H1 (cell line): ENCODE data around the gene DRD5. TPM values are rescaled to one million over a fixed set of nuclear protein-coding genes. Genes with fewer than 3 reads are reported as not detected.

Source experiments
- CTCF ChIA-PET: fragments of 300-600 bp; sonication (Branson Sonifier 250); formaldehyde crosslinking; loops from one replicate; lab custom pipeline; 2021; ENCODE audit not compliant: partially characterized antibody; lab: Charles Lee
- POLR2A ChIA-PET: fragments of 300-600 bp; sonication (Branson Sonifier 250); formaldehyde crosslinking; loops from one replicate; lab custom pipeline; 2021; ENCODE audit warnings: inconsistent platforms; ENCODE audit not compliant: partially characterized antibody; lab: Charles Lee
- DNase-seq, 2 experiments: peaks; one replicate each; pipeline versions ENCODE4 v3.0.0 to v3.0.0-alpha.2; 2010 to 2022; ENCODE audit warnings: low spot score in 2 of 2, low read depth in 1 of 2, mixed read lengths in 1 of 2
- FAIRE-seq: peaks from 2 replicates; lab custom pipeline; 2011; peaks lifted over from hg19 to GRCh38; lab: Jason Lieb, UNC
- H2AFZ ChIP-seq: 2 replicates; pipeline ENCODE4 v1.8.1; 2012; ENCODE audit warnings: low read length, inconsistent platforms
- H2AK5ac ChIP-seq: 2 replicates; pipeline ENCODE4 v1.6.1; 2013; ENCODE audit warnings: low read depth, low read length
- H2BK120ac ChIP-seq: replicated peaks from 2 replicates; pipeline ENCODE3; 2013; ENCODE audit warnings: low read depth, low read length, inconsistent platforms
- H2BK12ac ChIP-seq: 2 replicates; pipeline ENCODE4 v1.6.1; 2013; ENCODE audit warnings: low read depth, low read length
- H2BK15ac ChIP-seq: 2 replicates; pipeline ENCODE4 v1.6.1; 2013; ENCODE audit warnings: low read length
- H2BK20ac ChIP-seq: 2 replicates; pipeline ENCODE4 v1.6.1; 2013; ENCODE audit warnings: low read length
- H2BK5ac ChIP-seq: 2 replicates; pipeline ENCODE4 v1.6.1; 2013; ENCODE audit warnings: low read depth, low read length
- H3K14ac ChIP-seq: 2 replicates; pipeline ENCODE4 v1.6.1; 2013; ENCODE audit warnings: inconsistent platforms; ENCODE audit not compliant: insufficient read length
- H3K18ac ChIP-seq: 2 replicates; pipeline ENCODE4 v1.6.1; 2013; ENCODE audit warnings: low read length; ENCODE audit errors: extremely low read depth
- H3K23ac ChIP-seq: 2 replicates; pipeline ENCODE4 v1.6.1; 2013; ENCODE audit warnings: inconsistent platforms; ENCODE audit not compliant: insufficient read length
- H3K23me2 ChIP-seq: 2 replicates; pipeline ENCODE4 v1.6.1; 2013; ENCODE audit warnings: low read depth, low read length
- H3K27ac ChIP-seq: 2 replicates; pipeline ENCODE4 v1.6.1; 2011; ENCODE audit warnings: low read depth, low read length, inconsistent platforms
- H3K27me3 ChIP-seq, 4 experiments: replicated peaks in 1 of 4; 1 replicate in 1 of 4; 2 replicates in 3 of 4; pipeline versions ENCODE4 v1.6.1 to v1.8.1; 2011 to 2013; ENCODE audit warnings: low read length in 3 of 4, mild to moderate bottlenecking in 3 of 4, inconsistent platforms in 2 of 4, mixed read lengths in 2 of 4, moderate library complexity in 1 of 4; ENCODE audit not compliant: control insufficient read depth in 3 of 4, insufficient read depth in 3 of 4; ENCODE audit errors: extremely low read depth in 1 of 4
- H3K36me3 ChIP-seq, 4 experiments: 2 replicates each; pipeline versions ENCODE4 v1.6.1 to v1.8.1; 2011 to 2013; ENCODE audit warnings: mild to moderate bottlenecking in 4 of 4, low read length in 3 of 4, moderate library complexity in 2 of 4, control low read depth in 1 of 4, inconsistent platforms in 1 of 4; ENCODE audit not compliant: insufficient read depth in 4 of 4, control insufficient read depth in 2 of 4
- H3K4ac ChIP-seq: replicated peaks from 2 replicates; pipeline ENCODE3; 2013; ENCODE audit warnings: low read length, low read depth, mixed read lengths, inconsistent platforms; ENCODE audit not compliant: insufficient read length
- H3K4me1 ChIP-seq, 4 experiments: replicated peaks in 1 of 4; 1 replicate in 1 of 4; 2 replicates in 3 of 4; pipeline versions ENCODE4 v1.6.1 to v1.8.1; 2011 to 2013; ENCODE audit warnings: low read length in 3 of 4, inconsistent platforms in 2 of 4, mixed read lengths in 1 of 4; ENCODE audit not compliant: insufficient read depth in 4 of 4, control insufficient read depth in 3 of 4
- H3K4me2 ChIP-seq, 2 experiments: 2 replicates each; pipeline versions ENCODE4 v1.6.1 to v1.8.1; 2011 to 2013; ENCODE audit warnings: low read depth in 2 of 2, low read length in 2 of 2, control low read depth in 1 of 2, inconsistent platforms in 1 of 2, mild to moderate bottlenecking in 1 of 2; ENCODE audit not compliant: insufficient read depth in 1 of 2
- H3K4me3 ChIP-seq, 4 experiments: fragments of 200-600, 300-600 bp in 1 of 4; sonication (generic), shearing (Covaris generic), sonication (Bioruptor Twin) in 1 of 4; 2 replicates each; pipeline versions ENCODE4 v1.5.1 to v1.8.1; 2011 to 2016; ENCODE audit warnings: low read length in 4 of 4, low read depth in 3 of 4, control low read depth in 2 of 4, inconsistent platforms in 2 of 4, mild to moderate bottlenecking in 2 of 4, mixed read lengths in 1 of 4, moderate library complexity in 1 of 4; ENCODE audit not compliant: insufficient read depth in 2 of 4; ENCODE audit errors: extremely low read depth in 1 of 4
- H3K56ac ChIP-seq: replicated peaks from 2 replicates; pipeline ENCODE3; 2013; ENCODE audit warnings: low read depth, mild to moderate bottlenecking, mixed read lengths, low read length, inconsistent platforms; ENCODE audit not compliant: insufficient read length
- H3K79me1 ChIP-seq: 2 replicates; pipeline ENCODE4 v1.6.1; 2013; ENCODE audit warnings: low read depth, low read length, control low read depth
- H3K79me2 ChIP-seq, 2 experiments: 2 replicates each; pipeline versions ENCODE4 v1.6.1 to v1.8.1; 2012 to 2013; ENCODE audit warnings: low read length in 2 of 2, mild to moderate bottlenecking in 2 of 2, inconsistent platforms in 1 of 2; ENCODE audit not compliant: insufficient read depth in 2 of 2, control insufficient read depth in 1 of 2
- H3K9ac ChIP-seq, 4 experiments: replicated peaks in 1 of 4; 1 replicate in 1 of 4; 2 replicates in 3 of 4; pipeline versions ENCODE4 v1.6.1 to v1.8.1; 2011 to 2013; ENCODE audit warnings: low read depth in 3 of 4, low read length in 3 of 4, control low read depth in 2 of 4, mild to moderate bottlenecking in 2 of 4, moderate library complexity in 2 of 4, inconsistent platforms in 1 of 4; ENCODE audit errors: extremely low read depth in 1 of 4
- H3K9me3 ChIP-seq, 2 experiments: 2 replicates each; pipeline versions ENCODE4 v1.6.1 to v1.8.1; 2012 to 2013; ENCODE audit warnings: mild to moderate bottlenecking in 2 of 2, moderate library complexity in 2 of 2, control low read depth in 1 of 2, inconsistent platforms in 1 of 2, low read depth in 1 of 2, low read length in 1 of 2, mixed read lengths in 1 of 2; ENCODE audit not compliant: insufficient read depth in 2 of 2
- H4K20me1 ChIP-seq, 2 experiments: replicated peaks in 1 of 2; 2 replicates each; pipeline versions ENCODE3 to v1.8.1; 2011 to 2013; ENCODE audit warnings: inconsistent platforms in 2 of 2, low read length in 2 of 2, mild to moderate bottlenecking in 1 of 2; ENCODE audit not compliant: insufficient read depth in 2 of 2, control insufficient read depth in 1 of 2
- H4K5ac ChIP-seq: 2 replicates; pipeline ENCODE4 v1.6.1; 2013; ENCODE audit warnings: low read length, low read depth, mixed read lengths, inconsistent platforms; ENCODE audit not compliant: insufficient read length
- H4K8ac ChIP-seq: 2 replicates; pipeline ENCODE4 v1.8.0; 2013; ENCODE audit warnings: mild to moderate bottlenecking, moderate library complexity, low read length, inconsistent platforms; ENCODE audit not compliant: insufficient read depth; ENCODE audit errors: extremely low read depth
- H4K91ac ChIP-seq: replicated peaks from 2 replicates; pipeline ENCODE3; 2013; ENCODE audit warnings: low read length, mixed read lengths, inconsistent platforms; ENCODE audit not compliant: insufficient read length
- BACH1 ChIP-seq: IDR thresholded peaks from 2 replicates; pipeline ENCODE4 v1.6.1; 2012; ENCODE audit warnings: low read length, improper control_type of control experiment
- E2F6 ChIP-seq: IDR thresholded peaks from 2 replicates; pipeline ENCODE4 v1.6.1; 2012; ENCODE audit warnings: inconsistent platforms
- GTF2F1 ChIP-seq: IDR thresholded peaks from 2 replicates; pipeline ENCODE4 v1.6.1; 2012; ENCODE audit warnings: low read depth, low read length, improper control_type of control experiment, borderline replicate concordance
- POLR2AphosphoS5 ChIP-seq: IDR thresholded peaks from 2 replicates; pipeline ENCODE4 v1.6.1; 2011; ENCODE audit warnings: low read depth, low read length
- RXRA ChIP-seq: IDR thresholded peaks from 2 replicates; pipeline ENCODE4 v1.6.1; 2011; ENCODE audit warnings: low read depth, mild to moderate bottlenecking, low read length, moderate library complexity; ENCODE audit not compliant: insufficient read depth
- SIN3A ChIP-seq, 2 experiments: IDR thresholded peaks in 1 of 2; conservative IDR thresholded peaks in 1 of 2; 2 replicates each; pipeline ENCODE4 v1.6.1; 2011 to 2012; ENCODE audit warnings: low read length in 2 of 2, improper control_type of control experiment in 1 of 2, low read depth in 1 of 2, mild to moderate bottlenecking in 1 of 2
- SRF ChIP-seq: IDR thresholded peaks from 2 replicates; pipeline ENCODE4 v1.6.1; 2011; ENCODE audit warnings: mild to moderate bottlenecking, low read depth, low read length, moderate library complexity
- SUZ12 ChIP-seq: fragments of 200-600 bp; sonication (generic); IDR thresholded peaks from 2 replicates; pipeline ENCODE4 v1.6.1; 2012; ENCODE audit warnings: mild to moderate bottlenecking, inconsistent platforms, low read length, moderate library complexity, mixed read lengths
- TCF12 ChIP-seq: IDR thresholded peaks from 2 replicates; pipeline ENCODE4 v1.6.1; 2011; ENCODE audit warnings: low read depth, mild to moderate bottlenecking, low read length
- TEAD4 ChIP-seq: IDR thresholded peaks from 2 replicates; pipeline ENCODE4 v1.6.1; 2012; ENCODE audit warnings: low read depth, low read length, inconsistent platforms, mixed read lengths
- ZNF274 ChIP-seq: IDR thresholded peaks from 2 replicates; pipeline ENCODE4 v1.7.0; 2012; ENCODE audit warnings: low read length, borderline replicate concordance; ENCODE audit errors: extremely low read depth
- WGBS, 2 experiments: shearing (Covaris generic) in 1 of 2; methylation state at CpG; one replicate each; pipeline versions ENCODE4 v1.1.6 to v1.1.7; 2013 to 2015; ENCODE audit warnings: low lambda C conversion rate in 2 of 2, mixed read lengths in 2 of 2, inconsistent platforms in 1 of 2, low coverage in 1 of 2, missing lambda C conversion rate in 1 of 2; ENCODE audit not compliant: insufficient replicate concordance in 2 of 2, insufficient coverage in 1 of 2, insufficient read length in 1 of 2; ENCODE audit errors: extremely low coverage in 1 of 2, missing lambda C conversion rate in 1 of 2; 5-methylcytosine and 5-hydroxymethylcytosine counted together
- polyA plus RNA-seq, 7 experiments: library from polyadenylated mRNA; depleted of rRNA in 3 of 7; stranded (reverse) in 5 of 7; unstranded in 2 of 7; fragments of >200 nt in 5 of 7; fragments of 200-250 nt in 2 of 7; gene quantifications; 1 replicate in 5 of 7; 2 replicates in 1 of 7; 4 replicates in 1 of 7; pipeline versions ENCODE4 v1.2.1 to v1.2.3, GENCODE V29; 2011 to 2013; ENCODE audit warnings: missing spikeins in 2 of 7, mixed read lengths in 2 of 7
- total RNA-seq: library from RNA; stranded (reverse); fragmentation: NEBNext Ultra II Directional; extraction: Animal tissue kit (Norgen Biotek cat#: 25700); gene quantifications from 2 replicates; pipeline ENCODE4 v1.2.1, GENCODE V29; 2021

Gene DRD5
- total and polyA plus RNA-seq, 2 of the 8 experiments (the other 6 are each of a cell fraction or from before 2014, with no cell fraction given) = 0.11 to 0.21 TPM

- Histone ChIP-seq H3K79me2 (no peaks in the 10 kb centered on the region), H3K14ac (no peak overlapping the region), H3K79me1 (no peaks in the 10 kb centered on the region), H3K27me3 (no peaks in the 10 kb centered on the region; a peak in 1 of 7 replicates), H3K4ac (no peak overlapping the region), H3K4me2 (no peak overlapping the region), H2BK120ac (no peak overlapping the region), H4K8ac (no peak overlapping the region), H3K4me1 (no peaks in the 10 kb centered on the region), H4K91ac (no peak overlapping the region), H3K9me3 (no peaks in the 10 kb centered on the region), H2BK15ac (no peak overlapping the region), H2AK5ac (no peak overlapping the region), H3K56ac (no peak overlapping the region), H3K4me3 (no peak overlapping the region), H3K36me3 (no peaks in the 10 kb centered on the region), H3K27ac (no peak overlapping the region), H3K18ac (no peak overlapping the region), H2BK12ac (no peak overlapping the region), H4K20me1 (no peaks in the 10 kb centered on the region), H2AFZ (no peak overlapping the region), H3K9ac (no peak overlapping the region), H2BK5ac (no peak overlapping the region), H3K23me2 (no peaks in the 10 kb centered on the region), H2BK20ac (no peak overlapping the region), H3K23ac (no peak overlapping the region), H4K5ac (no peak overlapping the region)
- 89% methylated on average over 1 of the region's 1 CpG; no CpG with 5 or more reads in 1 of the 2 experiments for WGBS, 2 experiments
- no peak for TF ChIP-seq GTF2F1
- TF ChIP-seq E2F6 = no peak
- TF ChIP-seq SRF = no peak
- no peak for TF ChIP-seq RXRA
- no peak for TF ChIP-seq TCF12
- no peak for TF ChIP-seq POLR2AphosphoS5
- TF ChIP-seq TEAD4 = no peak
- TF ChIP-seq ZNF274 = no peak
- no peak for TF ChIP-seq SIN3A (conservative IDR thresholded peaks at IDR 0.05 in 1 of 2, IDR thresholded peaks at IDR 0.05 in 1 of 2; ENCODE audit: low read depth in 1 of 2, low read length in 2 of 2)
- TF ChIP-seq SUZ12 = no peak
- no peak for TF ChIP-seq BACH1
- DNase-seq (no peak), FAIRE-seq (no peak)
- ChIA-PET CTCF (interaction anchor here (1.0 to 2.3 kb wide), 4 partner anchors 46 to 187 kb away, joined by 3 to 6 read pairs (median 4); no protein-coding TSS in a partner anchor), POLR2A (no interaction called here)
These were observed 45.1 kb downstream of the DRD5 start for GRCh38 chr4:9826551-9826950.
